GM21619 (cell line): ENCODE results near the gene RAB1B.

Source experiments
- ATAC-seq: cut with Tn5 transposase; IDR thresholded peaks from one replicate; pipeline ENCODE4 v1.9.1; 2021; ENCODE audit not compliant: unreplicated experiment

The RAB1B gene

DNA sequence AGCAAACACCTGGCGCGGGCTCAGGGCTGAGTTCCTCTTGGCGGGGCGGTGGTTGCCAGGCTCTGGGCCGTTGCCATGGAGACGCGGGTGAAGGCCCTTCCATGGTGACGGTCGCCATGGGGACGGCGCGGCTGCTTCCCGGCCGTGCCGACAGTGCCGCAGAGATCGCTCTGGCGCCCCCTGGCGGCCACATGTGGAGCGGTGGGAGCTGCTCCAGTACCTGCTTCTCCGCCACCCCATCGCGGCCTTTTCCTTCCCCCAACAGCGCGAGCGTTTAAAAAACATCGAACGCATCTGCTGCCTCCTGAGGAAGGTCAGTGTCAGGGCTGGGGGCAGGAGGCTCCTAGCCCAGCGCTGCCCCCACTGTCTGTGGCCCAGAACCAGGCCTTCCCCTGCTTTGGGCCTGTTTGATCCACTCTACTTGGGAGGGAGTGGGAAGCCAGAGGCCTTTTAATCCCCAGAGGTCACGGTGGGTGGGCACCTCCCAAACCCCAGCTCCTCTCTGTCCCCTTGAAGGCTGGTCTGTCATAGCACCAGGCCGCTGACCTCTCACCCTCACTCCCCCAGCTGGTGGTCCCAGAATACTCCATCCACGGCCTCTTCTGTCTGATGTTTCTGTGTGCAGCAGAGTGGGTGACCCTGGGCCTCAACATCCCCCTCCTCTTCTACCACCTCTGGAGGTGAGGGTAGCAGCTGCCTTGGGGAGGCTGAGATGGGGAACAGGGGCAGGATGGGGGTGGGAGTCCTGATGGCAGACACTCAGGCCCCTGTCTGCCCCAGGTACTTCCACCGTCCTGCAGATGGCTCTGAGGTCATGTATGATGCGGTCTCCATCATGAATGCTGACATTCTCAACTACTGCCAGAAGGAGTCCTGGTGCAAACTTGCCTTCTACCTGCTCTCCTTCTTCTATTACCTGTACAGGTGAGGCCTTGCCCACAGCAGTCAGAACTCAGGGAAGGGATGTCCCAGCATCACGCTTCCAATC, 14.3 kb downstream of the RAB1B start:
- ATAC-seq: peak; percentile 63

DNA sequence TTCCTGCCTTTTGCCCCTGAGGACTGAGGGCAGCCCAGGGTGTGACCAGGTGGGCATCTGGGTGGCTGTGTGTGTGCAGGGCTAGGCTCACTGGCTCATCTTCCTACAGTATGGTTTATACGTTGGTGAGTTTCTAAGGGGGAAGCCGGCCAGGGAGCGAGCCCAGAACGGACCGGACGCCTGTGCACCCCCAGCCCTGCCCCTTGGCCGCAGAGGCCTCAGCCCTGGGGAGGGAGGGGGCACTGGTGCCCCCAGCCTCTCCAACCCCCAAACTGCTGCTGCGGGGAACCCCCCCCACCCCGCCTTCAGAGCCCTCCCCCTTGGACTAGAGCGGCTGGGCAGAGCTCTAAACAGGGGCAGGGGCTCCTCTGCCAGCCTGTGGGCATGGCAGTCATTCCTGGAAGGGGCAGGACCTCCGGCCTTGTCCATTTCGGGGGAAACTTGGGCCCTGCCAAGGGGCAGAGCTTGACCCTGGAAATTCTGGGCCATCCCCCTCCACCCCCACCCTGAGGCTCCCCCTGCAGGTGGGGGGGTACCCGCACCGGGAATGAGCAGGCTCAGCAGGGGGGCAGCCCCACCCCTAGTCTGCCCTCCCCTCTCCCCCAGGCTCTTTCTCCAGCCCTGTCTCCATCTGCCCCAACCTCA, 15.1 kb downstream of the RAB1B start:
- no peak for ATAC-seq

DNA sequence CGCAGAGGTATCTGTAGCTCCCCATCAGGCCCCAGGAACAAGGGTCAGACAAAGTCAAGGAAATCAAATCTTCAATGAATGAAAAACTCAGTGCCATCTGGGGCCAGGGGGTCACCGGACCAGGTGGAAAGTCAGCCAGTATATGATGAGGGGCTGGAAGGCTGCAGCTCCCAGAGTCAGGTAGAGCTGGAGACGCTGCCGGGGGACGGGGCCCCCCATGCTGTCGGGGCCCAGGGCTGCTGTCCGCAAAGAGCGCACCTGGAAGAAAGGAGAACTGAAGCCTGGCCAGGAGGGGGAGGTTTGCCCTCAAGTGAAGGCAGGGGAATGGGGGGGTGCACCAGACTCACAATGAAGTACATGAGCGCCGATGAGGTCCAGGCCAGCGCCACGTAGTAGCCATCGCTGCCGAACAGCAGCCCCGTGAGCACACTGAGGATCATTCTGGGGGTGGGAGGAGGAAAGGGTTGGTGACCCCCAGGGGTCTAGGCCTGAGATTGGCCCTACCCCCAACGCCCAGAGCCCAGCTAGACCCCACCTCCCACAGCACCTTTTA, 16.2 kb downstream of the RAB1B start:
- no peak for ATAC-seq

GRCh38 chr11:66285250-66285947, 17.0 kb downstream of the RAB1B start:
- no peak for ATAC-seq

DNA sequence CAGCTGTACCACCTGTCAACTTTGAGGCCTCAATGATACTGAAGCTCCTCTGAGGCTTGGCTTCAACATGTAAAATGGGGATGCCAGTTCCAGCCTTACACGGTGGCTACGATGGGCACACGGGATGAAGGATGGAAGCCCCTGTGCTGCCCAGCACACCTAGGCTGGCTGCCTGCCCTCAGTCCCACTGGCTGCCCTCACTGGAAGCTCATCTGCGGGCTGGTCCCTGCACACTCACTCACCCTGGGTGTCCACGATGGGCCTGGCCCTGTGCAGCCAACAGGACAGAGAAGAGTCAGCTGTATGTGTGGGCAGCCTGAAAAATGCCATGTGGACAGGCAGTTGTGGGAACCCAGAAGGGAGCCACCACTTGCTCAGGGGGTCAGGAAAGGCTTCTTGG, 18.3 kb downstream of the RAB1B start:
- no peak for ATAC-seq

- ATAC-seq: no peak
Measured at GRCh38 chr11:66287211-66287888, 18.9 kb downstream of the RAB1B start.

DNA sequence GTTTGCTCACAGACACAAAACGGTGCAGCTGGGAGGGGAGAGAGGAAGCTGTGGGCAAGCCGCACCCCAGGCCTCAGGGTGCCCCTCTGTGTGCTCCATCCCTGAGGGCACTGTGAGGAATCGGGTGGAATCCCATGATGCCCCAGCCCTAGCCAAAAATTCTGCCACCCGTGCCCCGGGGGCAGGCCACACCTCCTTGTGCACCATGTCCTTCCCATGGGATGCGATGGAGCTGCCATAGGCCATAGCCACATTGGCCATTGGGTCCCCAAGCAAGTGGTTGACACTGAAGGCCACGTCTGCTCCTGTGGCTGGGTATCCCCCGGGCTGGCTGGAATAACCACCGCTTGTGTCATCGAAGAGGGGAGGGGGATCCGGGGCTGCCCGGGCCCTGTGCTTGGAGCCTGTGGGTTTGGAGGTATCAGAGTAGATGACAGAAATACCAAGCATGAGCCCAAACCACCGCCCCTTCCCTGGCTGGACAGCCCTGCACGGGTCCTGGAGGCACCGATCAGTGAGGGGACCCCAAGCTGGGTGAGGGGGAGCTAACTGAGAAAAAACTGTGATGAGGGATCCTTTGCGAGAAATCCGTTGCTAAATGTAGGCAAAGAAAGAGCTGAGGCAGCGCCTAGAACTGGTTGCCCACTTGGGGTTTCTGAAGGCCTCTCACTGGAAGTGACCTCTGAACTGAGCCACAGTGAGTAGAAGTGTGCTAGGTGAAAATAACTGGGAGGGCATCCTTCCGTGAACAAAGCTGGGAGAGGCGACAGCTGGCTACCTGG, 19.6 kb downstream of the RAB1B start:
- ATAC-seq: no peak

DNA sequence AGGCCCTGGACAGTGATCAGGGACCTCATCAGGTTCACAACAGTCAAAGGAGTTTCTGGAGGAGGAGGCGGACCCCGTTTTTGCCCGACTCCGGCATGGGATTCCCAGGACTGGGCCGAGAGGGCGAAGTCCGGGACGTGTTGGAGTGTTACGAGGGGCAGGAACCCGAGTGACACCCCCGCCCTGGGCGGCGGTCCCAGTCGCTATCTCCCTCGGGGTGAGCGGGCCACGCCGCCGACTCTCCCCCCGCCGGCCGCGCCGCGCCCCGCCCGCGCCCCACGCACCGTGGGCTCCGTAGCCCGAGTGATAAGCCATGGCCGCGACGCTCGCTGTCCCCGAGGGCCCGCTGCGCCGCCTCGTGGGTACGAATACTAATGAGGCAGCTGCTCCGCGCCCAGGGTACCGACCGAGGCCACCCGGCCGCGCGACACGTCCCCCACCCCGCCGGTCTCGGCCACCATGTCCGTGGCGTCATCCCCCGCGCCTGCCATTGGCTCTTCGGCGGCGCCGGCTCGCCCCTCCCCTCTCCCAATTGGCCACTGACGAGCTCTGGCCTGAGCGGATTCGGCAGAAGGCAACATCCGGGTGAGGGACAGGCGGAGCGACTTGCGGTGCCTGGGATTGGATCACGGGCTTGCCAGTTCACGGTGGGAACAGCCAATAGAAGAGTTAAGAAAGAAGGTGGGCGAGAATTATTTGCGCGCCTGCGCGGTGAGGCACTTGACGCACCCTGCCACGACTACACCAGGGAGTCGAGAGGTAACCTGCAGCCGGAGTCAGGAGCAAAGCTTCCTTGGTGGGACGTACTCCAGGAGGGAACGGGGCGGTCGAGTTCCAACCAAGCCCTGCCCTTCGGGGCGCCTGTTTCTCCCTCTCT, 20.5 kb downstream of the RAB1B start, which contains the start of gene YIF1A:
Gene YIF1A (minus strand): TSS at position 473 of the 877 bp plus-strand sequence. CDS start 158 bp downstream, at position 315.
- ATAC-seq: peak; percentile 87

GRCh38 chr11:66289548-66290329, 21.3 kb downstream of the RAB1B start:
- peak; percentile 36 for ATAC-seq

DNA sequence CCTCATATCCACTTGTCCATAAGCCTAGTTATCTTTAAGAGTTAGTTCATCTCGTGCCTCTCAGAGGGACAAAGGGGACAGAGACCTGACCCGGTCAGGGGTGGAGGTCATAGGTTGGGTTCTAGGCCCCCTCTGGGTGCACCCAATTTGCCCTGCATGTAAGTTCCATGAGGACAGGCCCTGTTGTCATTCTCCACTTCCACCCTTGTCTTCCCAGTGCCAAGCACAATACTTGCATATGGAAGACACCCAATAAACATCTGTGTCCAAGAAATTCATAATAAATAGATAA, 21.8 kb downstream of the RAB1B start:
- no peak for ATAC-seq

- no peak for ATAC-seq
Measured at GRCh38 chr11:66291303-66291705, 22.9 kb downstream of the RAB1B start.

GRCh38 chr11:66291706-66292542, 23.5 kb downstream of the RAB1B start, which contains the start of gene TMEM151A:
Gene TMEM151A, plus strand, starts transcription at chr11:66291894. Its CDS starts 120 bp downstream, at chr11:66292014.
- no peak for ATAC-seq

DNA sequence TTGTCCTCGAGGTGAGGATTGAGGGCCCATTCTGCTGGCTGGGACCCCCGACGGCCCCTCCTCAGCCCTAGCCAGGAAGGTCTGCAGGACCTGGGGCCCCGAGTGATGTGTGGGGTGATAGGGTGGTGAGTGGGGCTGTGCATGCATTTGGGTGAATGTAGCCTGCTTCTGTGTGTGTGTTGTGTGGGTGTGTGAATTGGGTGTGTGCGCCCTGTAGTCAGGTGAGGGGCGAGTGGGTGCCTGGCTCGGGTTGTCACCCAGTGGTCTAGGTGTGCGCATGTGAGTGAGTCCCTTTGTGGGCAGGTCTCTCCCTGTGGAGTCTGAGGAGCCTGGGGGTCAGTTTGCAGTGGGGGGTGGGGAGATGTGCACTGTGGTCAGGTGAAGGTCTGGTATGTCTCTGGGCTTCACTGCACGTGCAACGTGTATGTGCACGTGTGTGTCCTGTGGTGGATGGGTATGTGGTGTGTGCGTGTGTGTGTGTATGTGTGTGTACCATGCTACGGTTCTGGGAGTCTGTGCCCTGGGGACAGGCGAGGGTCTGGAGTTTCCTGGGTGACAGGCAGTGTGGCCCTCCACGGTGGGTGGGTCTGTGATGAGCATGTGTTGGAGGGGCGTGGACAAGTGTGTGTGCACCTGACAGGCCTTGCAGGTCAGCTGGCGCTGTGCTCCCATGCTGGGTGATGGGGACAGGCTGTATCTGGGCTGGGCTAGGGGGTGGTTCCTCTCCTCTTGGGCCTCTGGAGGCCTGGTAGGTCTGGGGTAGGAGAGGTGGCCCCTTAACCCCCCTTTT, 24.3 kb downstream of the RAB1B start:
- ATAC-seq: no peak

GRCh38 chr11:66293352-66293751, 24.9 kb downstream of the RAB1B start:
- no peak for ATAC-seq

- no peak for ATAC-seq
Measured at GRCh38 chr11:66293777-66294625, 25.6 kb downstream of the RAB1B start.
